ENCODE measurements around the gene PTMA. TPM values are rescaled to one million over a fixed set of nuclear protein-coding genes. Genes with fewer than 3 reads are reported as not detected.

Gene PTMA
- total RNA-seq, 5 donors from 2014 or later (not counting 1 experiment from before 2014, with no cell fraction given) = 1,067 to 1,378 (median 1,149) TPM

DNA sequence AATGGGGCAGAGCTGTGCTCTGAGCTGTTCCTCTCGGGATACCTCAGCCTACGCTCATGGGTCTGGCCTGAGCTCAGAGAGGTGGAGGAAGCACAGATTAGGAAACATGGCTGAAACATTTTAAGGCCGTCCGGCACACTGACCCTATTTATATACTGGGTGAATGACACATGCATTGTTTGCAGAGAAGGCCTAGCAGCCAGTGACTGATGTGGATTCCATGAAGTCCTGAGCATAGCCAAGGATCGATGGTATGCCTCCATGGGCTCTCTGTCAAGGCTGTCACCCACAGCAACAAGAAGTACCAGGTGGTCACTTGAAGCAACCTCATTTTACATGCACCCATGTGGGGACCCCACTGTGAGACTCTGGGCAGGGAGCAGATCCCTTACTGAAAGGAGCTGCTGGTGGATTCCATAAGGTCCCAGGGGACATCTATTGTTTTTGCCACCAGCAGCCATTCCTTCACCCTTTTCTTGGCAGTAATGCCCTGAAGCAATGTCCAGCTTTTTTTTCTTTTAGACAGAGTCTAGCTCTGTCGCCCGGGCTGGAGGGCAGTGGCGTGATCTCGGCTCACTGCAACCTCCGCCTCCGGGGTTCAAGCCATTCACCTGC lies 8.4 kb downstream of the PTMA start:
- H3K4me1 ChIP-seq (ENCODE audit: control insufficient read depth in 1 of 2, extremely low read depth in 1 of 2, insufficient read depth in 2 of 2, low read length in 2 of 2) = peaks cover 11 to 32% of the 10 kb centered on the region in 2 experiments
- no peaks in the 10 kb centered on the region for H3K9me3 ChIP-seq
- no peak overlapping the region for H3K27ac ChIP-seq (ENCODE audit: low read length)
- ATAC-seq (replicated peaks in 1 of 4) (no peak), DNase-seq (no peak)
- Mint-ChIP-seq H3K27me3 (no peaks in the 10 kb centered on the region), H3K4me3 (no peak overlapping the region), H3K9me3 (no peaks in the 10 kb centered on the region), H3K27ac (peak overlapping the region in 1 of 2 donors; percentile 28), H3K36me3 (peaks cover 12% of the 10 kb centered on the region), H3K4me1 (peaks cover 27 to 37% (median 32%) of the 10 kb centered on the region in 3 donors)
- peaks cover 0 to 2% of the 10 kb centered on the region in 2 experiments for H3K27me3 ChIP-seq (replicated peaks in 1 of 2; ENCODE audit: control insufficient read depth in 2 of 2, extremely low read depth in 1 of 2, insufficient read depth in 2 of 2, low read length in 1 of 2)
- H3K36me3 ChIP-seq (ENCODE audit: control insufficient read depth in 2 of 2, extremely low read depth in 1 of 2, insufficient read depth in 1 of 2, low read length in 1 of 2) = peaks cover 7 to 19% of the 10 kb centered on the region in 2 donors
- CTCF ChIA-PET = interaction anchor here (0.5 to 8.4 kb wide), 9 partner anchors 10 to 77 kb away, joined by 3 to 150 read pairs (median 3); no protein-coding TSS in a partner anchor
- H3K4me3 ChIP-seq (ENCODE audit: control insufficient read depth in 1 of 2, extremely low read depth in 1 of 2, low read length in 1 of 2) = no peak overlapping the region
- 98% methylated on average over 11 of the region's 11 CpGs for WGBS (ENCODE audit: insufficient coverage)
- POLR2A ChIA-PET = interaction anchor here in 1 of 2 donors (0.6 to 0.7 kb wide), 2 partner anchors 37 to 57 kb away, joined by 3 read pairs; no protein-coding TSS in a partner anchor

DNA sequence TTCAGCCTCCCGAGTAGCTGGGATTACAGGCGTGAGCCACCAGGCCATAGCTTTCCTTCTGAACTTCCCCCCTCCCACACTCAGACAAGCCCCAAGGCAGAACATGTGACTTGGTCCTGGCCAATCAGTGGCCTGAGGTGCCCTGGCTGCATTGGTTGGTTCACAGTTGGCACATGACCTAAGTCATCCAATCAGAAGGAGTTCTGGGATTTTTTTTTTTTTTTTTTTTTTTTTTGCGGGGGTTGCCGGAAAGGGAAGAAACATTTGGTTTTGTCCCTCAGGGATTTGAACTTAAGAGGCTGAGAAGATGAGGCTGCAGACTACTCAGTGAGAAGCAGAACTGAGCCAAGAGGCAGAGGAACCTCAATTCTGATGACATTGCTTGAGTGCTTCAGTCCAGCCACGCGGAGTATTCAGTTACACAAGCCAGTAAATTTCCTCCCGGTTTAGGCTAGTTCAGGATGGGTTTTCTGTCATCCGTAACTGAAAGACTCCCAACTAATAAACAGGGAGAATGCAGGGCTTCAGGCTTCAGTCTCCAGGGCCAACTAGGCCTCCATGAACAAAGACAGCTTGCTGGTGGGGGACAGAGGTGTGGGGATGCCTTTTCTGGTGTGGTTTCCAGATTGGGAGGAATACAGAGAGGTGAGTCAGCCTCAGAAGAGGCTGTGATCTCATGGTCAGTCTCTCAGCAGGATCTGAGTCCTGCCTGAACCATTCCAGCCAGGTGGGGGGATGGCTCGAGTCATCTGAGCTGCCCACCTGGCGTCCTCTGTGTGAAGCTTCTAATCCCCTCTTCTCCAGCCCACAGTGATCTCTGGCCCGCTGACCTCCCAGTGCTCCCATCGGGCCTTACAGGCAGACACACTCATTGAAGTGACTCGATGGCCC lies 9.2 kb downstream of the PTMA start:
- no peak overlapping the region for H3K27ac Mint-ChIP-seq
- Histone ChIP-seq H3K27ac (ENCODE audit: low read length) (no peak overlapping the region), H3K4me3 (ENCODE audit: control insufficient read depth in 1 of 2, extremely low read depth in 1 of 2, low read length in 1 of 2) (no peak overlapping the region), H3K9me3 (no peaks in the 10 kb centered on the region), H3K4me1 (ENCODE audit: control insufficient read depth in 1 of 2, extremely low read depth in 1 of 2, insufficient read depth in 2 of 2, low read length in 2 of 2) (peaks cover 3 to 24% of the 10 kb centered on the region in 2 experiments), H3K36me3 (ENCODE audit: control insufficient read depth in 2 of 2, extremely low read depth in 1 of 2, insufficient read depth in 1 of 2, low read length in 1 of 2) (peaks cover under 1 to 11% of the 10 kb centered on the region in 2 donors), H3K27me3 (replicated peaks in 1 of 2; ENCODE audit: control insufficient read depth in 2 of 2, extremely low read depth in 1 of 2, insufficient read depth in 2 of 2, low read length in 1 of 2) (peaks cover 0 to 2% of the 10 kb centered on the region in 2 experiments)
- no peak overlapping the region for H3K4me3 Mint-ChIP-seq
- H3K27me3 Mint-ChIP-seq = no peaks in the 10 kb centered on the region
- ChIA-PET POLR2A (interaction anchor here in 1 of 2 donors (0.6 to 1.1 kb wide), 2 partner anchors 33 to 38 kb away, joined by 3 read pairs; no protein-coding TSS in a partner anchor), CTCF (interaction anchor here (0.5 to 8.4 kb wide), 7 partner anchors 11 to 232 kb away, joined by 3 to 150 read pairs (median 6); no protein-coding TSS in a partner anchor)
- DNase-seq (peak in 2 of 35 experiments; percentile 25 to 31), ATAC-seq (replicated peaks in 1 of 4) (no peak)
- no peaks in the 10 kb centered on the region for H3K9me3 Mint-ChIP-seq
- WGBS (ENCODE audit: insufficient coverage) = 97% methylated on average over 7 of the region's 13 CpGs
- peaks cover 5% of the 10 kb centered on the region for H3K36me3 Mint-ChIP-seq
- peaks cover 20 to 29% (median 24%) of the 10 kb centered on the region in 3 donors for H3K4me1 Mint-ChIP-seq

GRCh38 chr2:231718799-231719198 lies 10.5 kb downstream of the PTMA start:
- H3K36me3 Mint-ChIP-seq = no peaks in the 10 kb centered on the region
- H3K9me3 Mint-ChIP-seq = no peaks in the 10 kb centered on the region
- ChIA-PET CTCF (interaction anchor here in 1 of 2 donors (8.4 kb wide), 1 partner anchor 42 kb away, joined by 150 read pairs; no protein-coding TSS in a partner anchor), POLR2A (interaction anchor here in 1 of 2 donors (1.1 kb wide), 1 partner anchor 35 kb away, joined by 3 read pairs; no protein-coding TSS in a partner anchor)
- no peak overlapping the region for H3K27ac ChIP-seq (ENCODE audit: low read length)
- 84% methylated on average over 5 of the region's 6 CpGs for WGBS (ENCODE audit: insufficient coverage)
- peaks cover 11 to 20% (median 15%) of the 10 kb centered on the region in 3 donors for H3K4me1 Mint-ChIP-seq
- no peak for ATAC-seq (replicated peaks in 1 of 4)
- H3K27ac Mint-ChIP-seq = no peak overlapping the region
- H3K36me3 ChIP-seq (ENCODE audit: control insufficient read depth in 2 of 2, extremely low read depth in 1 of 2, insufficient read depth in 1 of 2, low read length in 1 of 2) = peaks cover 0 to 5% of the 10 kb centered on the region in 2 donors
- H3K9me3 ChIP-seq = no peaks in the 10 kb centered on the region
- no peak for DNase-seq
- no peak overlapping the region for H3K4me3 Mint-ChIP-seq
- H3K27me3 ChIP-seq (replicated peaks in 1 of 2; ENCODE audit: control insufficient read depth in 2 of 2, extremely low read depth in 1 of 2, insufficient read depth in 2 of 2, low read length in 1 of 2) = peaks cover 0 to 2% of the 10 kb centered on the region in 2 experiments
- no peak overlapping the region for H3K4me3 ChIP-seq (ENCODE audit: control insufficient read depth in 1 of 2, extremely low read depth in 1 of 2, low read length in 1 of 2)
- no peaks in the 10 kb centered on the region for H3K27me3 Mint-ChIP-seq
- peaks cover 2 to 17% of the 10 kb centered on the region in 2 experiments for H3K4me1 ChIP-seq (ENCODE audit: control insufficient read depth in 1 of 2, extremely low read depth in 1 of 2, insufficient read depth in 2 of 2, low read length in 2 of 2)

DNA sequence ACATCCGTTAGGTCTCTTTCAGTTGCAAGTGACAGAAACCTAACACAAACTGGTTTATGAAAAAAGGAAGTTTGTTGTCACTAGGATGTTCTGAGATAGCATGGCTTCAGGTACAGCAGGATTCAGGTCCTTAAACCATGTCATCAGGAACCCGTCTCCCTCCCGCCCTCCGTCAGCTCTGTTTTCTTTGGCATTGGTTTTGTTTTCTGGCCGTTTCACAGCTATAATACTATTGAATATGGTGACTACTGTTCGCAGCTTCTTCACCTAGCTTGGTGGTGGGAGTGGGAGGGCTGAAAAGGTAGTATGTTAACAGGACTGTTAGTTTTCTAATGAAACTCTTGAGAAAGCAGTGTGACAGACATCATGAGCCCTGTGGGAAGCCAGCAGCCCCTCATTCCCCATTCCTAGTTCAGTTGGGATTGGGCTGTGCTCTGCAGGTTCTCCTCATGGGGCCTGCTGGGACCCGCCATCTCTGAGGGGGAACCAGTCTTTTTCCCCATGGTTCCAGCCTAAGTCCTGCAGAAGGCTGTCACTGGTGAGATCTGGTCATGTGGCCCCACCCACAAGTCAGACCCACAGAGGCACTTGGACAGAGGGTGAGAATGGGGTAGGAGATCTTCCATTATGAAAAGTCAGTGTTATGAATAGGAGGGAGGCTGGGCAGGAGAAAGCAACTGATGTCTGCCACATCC lies 12.1 kb downstream of the PTMA start:
- ChIA-PET POLR2A (no interaction called here), CTCF (no interaction called here)
- H3K4me3 ChIP-seq (ENCODE audit: control insufficient read depth in 1 of 2, extremely low read depth in 1 of 2, low read length in 1 of 2) = no peak overlapping the region
- peaks cover 0 to 10% (median 5%) of the 10 kb centered on the region in 3 donors for H3K4me1 Mint-ChIP-seq
- H3K27me3 Mint-ChIP-seq = no peaks in the 10 kb centered on the region
- no peak overlapping the region for H3K4me3 Mint-ChIP-seq
- no peak overlapping the region for H3K27ac Mint-ChIP-seq
- H3K4me1 ChIP-seq (ENCODE audit: control insufficient read depth in 1 of 2, extremely low read depth in 1 of 2, insufficient read depth in 2 of 2, low read length in 2 of 2) = peaks cover 0 to 1% of the 10 kb centered on the region in 2 experiments
- H3K27ac ChIP-seq (ENCODE audit: low read length) = no peak overlapping the region
- no CpG with 5 or more reads among the region's 7 CpGs for WGBS (ENCODE audit: insufficient coverage)
- H3K27me3 ChIP-seq (replicated peaks in 1 of 2; ENCODE audit: control insufficient read depth in 2 of 2, extremely low read depth in 1 of 2, insufficient read depth in 2 of 2, low read length in 1 of 2) = no peaks in the 10 kb centered on the region
- H3K36me3 ChIP-seq (ENCODE audit: control insufficient read depth in 2 of 2, extremely low read depth in 1 of 2, insufficient read depth in 1 of 2, low read length in 1 of 2) = no peaks in the 10 kb centered on the region
- DNase-seq (no peak), ATAC-seq (replicated peaks in 1 of 4) (no peak)
- H3K9me3 ChIP-seq = no peaks in the 10 kb centered on the region
- H3K36me3 Mint-ChIP-seq = no peaks in the 10 kb centered on the region
- no peaks in the 10 kb centered on the region for H3K9me3 Mint-ChIP-seq

- CTCF ChIA-PET = interaction anchor here (0.5 to 1.5 kb wide), 2 partner anchors 46 to 76 kb away, joined by 4 read pairs; no protein-coding TSS in a partner anchor
- 63% methylated on average over 3 of the region's 8 CpGs for WGBS (ENCODE audit: insufficient coverage)
- no peaks in the 10 kb centered on the region for H3K36me3 ChIP-seq (ENCODE audit: control insufficient read depth in 2 of 2, extremely low read depth in 1 of 2, insufficient read depth in 1 of 2, low read length in 1 of 2)
- no peaks in the 10 kb centered on the region for H3K36me3 Mint-ChIP-seq
- no peaks in the 10 kb centered on the region for H3K9me3 ChIP-seq
- no peak overlapping the region for H3K27ac ChIP-seq (ENCODE audit: low read length)
- H3K4me1 Mint-ChIP-seq = peaks cover 0 to 2% (median 0%) of the 10 kb centered on the region in 3 donors
- POLR2A ChIA-PET = no interaction called here
- H3K27me3 ChIP-seq (replicated peaks in 1 of 2; ENCODE audit: control insufficient read depth in 2 of 2, extremely low read depth in 1 of 2, insufficient read depth in 2 of 2, low read length in 1 of 2) = no peaks in the 10 kb centered on the region
- no peaks in the 10 kb centered on the region for H3K27me3 Mint-ChIP-seq
- no peak overlapping the region for H3K4me3 Mint-ChIP-seq
- ATAC-seq (replicated peaks in 1 of 4) = peak in 1 of 4 experiments; percentile 1
- no peak overlapping the region for H3K4me3 ChIP-seq (ENCODE audit: control insufficient read depth in 1 of 2, extremely low read depth in 1 of 2, low read length in 1 of 2)
- no peak overlapping the region for H3K27ac Mint-ChIP-seq
- H3K4me1 ChIP-seq (ENCODE audit: control insufficient read depth in 1 of 2, extremely low read depth in 1 of 2, insufficient read depth in 2 of 2, low read length in 2 of 2) = no peaks in the 10 kb centered on the region
- no peaks in the 10 kb centered on the region for H3K9me3 Mint-ChIP-seq
- no peak for DNase-seq
Measured at GRCh38 chr2:231720987-231721966, 13.0 kb downstream of the PTMA start.

Measured in T-cell (primary cell).